HUES64 (cell line): ENCODE measurements around the gene ZFHX2.

Experiments used
- H3K27ac ChIP-seq: 2 replicates; pipeline ENCODE4 v1.7.0; 2013; ENCODE audit warnings: low read depth, low read length, inconsistent platforms
- H3K27me3 ChIP-seq: 2 replicates; pipeline ENCODE4 v1.6.1; 2013; ENCODE audit warnings: mild to moderate bottlenecking, low read length; ENCODE audit not compliant: insufficient read depth
- H3K36me3 ChIP-seq: 2 replicates; pipeline ENCODE4 v1.6.1; 2013; ENCODE audit warnings: mild to moderate bottlenecking, low read length; ENCODE audit not compliant: insufficient read depth
- H3K4me1 ChIP-seq: 2 replicates; pipeline ENCODE4 v1.6.1; 2013; ENCODE audit warnings: mild to moderate bottlenecking, low read length, moderate library complexity; ENCODE audit not compliant: insufficient read depth
- H3K4me3 ChIP-seq: 2 replicates; pipeline ENCODE4 v1.5.1; 2013; ENCODE audit warnings: mild to moderate bottlenecking, low read length, moderate library complexity
- H3K9ac ChIP-seq: 2 replicates; pipeline ENCODE4 v1.6.1; 2013; ENCODE audit warnings: mild to moderate bottlenecking, low read depth, low read length
- H3K9me3 ChIP-seq: 2 replicates; pipeline ENCODE4 v1.6.1; 2013; ENCODE audit warnings: low read depth, low read length; ENCODE audit not compliant: insufficient read depth
- WGBS: fragments of 150-250, 120-280 bp; methylation state at CpG from one replicate; pipeline ENCODE4 v1.1.7; 2013; ENCODE audit warnings: missing lambda C conversion rate; 5-methylcytosine and 5-hydroxymethylcytosine counted together

ZFHX2 gene

DNA sequence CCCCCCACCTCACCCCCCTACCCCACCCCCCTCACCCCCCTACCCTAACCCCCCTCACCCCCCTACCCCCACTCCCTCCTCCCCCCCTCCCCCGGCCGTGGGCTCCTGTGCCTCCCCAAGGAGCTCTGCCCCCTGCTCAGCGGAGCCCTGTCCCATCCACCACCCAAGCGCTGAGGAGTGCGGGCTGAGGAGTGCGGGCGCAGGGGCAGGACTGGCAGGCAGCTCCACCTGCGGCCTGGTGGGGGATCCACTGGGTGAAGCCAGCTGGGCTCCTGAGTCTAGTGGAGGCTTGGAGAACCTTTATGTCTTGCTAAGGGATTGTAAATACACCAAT, 29.4 kb upstream of the ZFHX2 start:
- Histone ChIP-seq H3K27ac (no peak overlapping the region), H3K36me3 (no peaks in the 10 kb centered on the region), H3K9me3 (no peaks in the 10 kb centered on the region), H3K4me3 (no peak overlapping the region), H3K4me1 (peaks cover 2% of the 10 kb centered on the region; the same call in 1 of the 2 replicates), H3K27me3 (peaks cover 38% of the 10 kb centered on the region), H3K9ac (no peak overlapping the region)
- 90% methylated on average over 7 of the region's 8 CpGs for WGBS

DNA sequence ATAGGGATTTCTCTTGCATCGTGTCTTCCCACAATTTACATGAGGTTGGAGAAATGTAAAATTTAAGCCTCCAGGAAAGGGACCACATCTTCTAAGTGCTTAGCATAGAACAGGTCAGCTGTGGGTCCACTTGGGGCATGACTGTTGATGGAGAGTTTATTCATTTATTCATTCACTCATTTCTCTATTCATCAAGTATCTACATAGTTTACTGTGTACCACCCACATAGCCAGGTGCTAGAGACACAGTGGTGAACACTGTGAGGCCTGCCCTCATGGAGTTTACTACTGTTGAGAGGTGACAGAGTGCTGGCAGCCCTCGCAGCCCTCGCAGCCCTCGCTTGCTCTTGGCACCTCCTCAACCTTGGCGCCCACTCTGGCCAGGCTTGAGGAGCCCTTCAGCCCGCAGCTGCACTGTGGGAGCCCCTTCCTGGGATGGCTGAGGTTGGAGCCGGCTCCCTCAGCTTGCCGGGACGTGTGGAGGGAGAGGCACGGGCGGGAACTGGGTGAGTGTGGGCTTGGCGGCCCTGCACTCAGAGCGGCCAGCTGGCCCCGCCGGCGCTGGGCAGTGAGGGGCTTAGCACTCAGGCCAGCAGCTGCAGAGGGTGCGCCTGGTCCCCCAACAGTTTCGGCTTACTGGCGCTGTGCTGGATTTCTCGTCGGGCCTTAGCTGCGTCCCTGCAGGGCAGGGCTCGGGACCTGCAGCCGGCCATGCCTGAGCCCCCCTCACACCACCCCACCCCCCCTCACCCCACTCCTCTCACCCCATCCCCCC, 28.8 kb upstream of the ZFHX2 start:
- Histone ChIP-seq H3K4me1 (peaks cover 2% of the 10 kb centered on the region; the same call in 1 of the 2 replicates), H3K4me3 (no peak overlapping the region), H3K9me3 (no peaks in the 10 kb centered on the region), H3K27ac (no peak overlapping the region), H3K27me3 (peaks cover 44% of the 10 kb centered on the region), H3K36me3 (no peaks in the 10 kb centered on the region), H3K9ac (no peak overlapping the region)
- WGBS = 92% methylated on average over 21 of the region's 24 CpGs

DNA sequence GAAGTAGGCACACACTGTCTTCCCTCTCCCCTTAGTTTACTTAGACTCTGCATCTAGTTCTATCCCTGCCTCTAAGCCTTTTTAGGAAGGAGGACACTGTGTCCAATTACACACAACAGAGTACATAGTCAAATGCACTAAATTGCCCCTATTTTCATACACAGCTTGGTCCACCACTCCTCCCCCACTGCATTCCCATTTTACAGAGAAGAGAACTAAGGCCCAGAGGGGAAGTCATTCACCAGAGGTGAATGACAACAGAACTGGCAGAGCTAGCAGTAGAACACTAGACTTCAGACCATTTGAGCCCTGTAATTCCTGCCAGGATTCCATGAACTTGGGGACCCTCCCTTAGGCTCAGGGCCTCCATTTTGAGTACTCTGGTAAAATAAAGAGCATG, 28.2 kb upstream of the ZFHX2 start:
- H3K36me3 ChIP-seq = no peaks in the 10 kb centered on the region
- no peak overlapping the region for H3K4me3 ChIP-seq
- H3K4me1 ChIP-seq = peaks cover 2% of the 10 kb centered on the region; the same call in 1 of the 2 replicates
- H3K9ac ChIP-seq = no peak overlapping the region
- peaks cover 50% of the 10 kb centered on the region for H3K27me3 ChIP-seq
- no peaks in the 10 kb centered on the region for H3K9me3 ChIP-seq
- H3K27ac ChIP-seq = no peak overlapping the region

DNA sequence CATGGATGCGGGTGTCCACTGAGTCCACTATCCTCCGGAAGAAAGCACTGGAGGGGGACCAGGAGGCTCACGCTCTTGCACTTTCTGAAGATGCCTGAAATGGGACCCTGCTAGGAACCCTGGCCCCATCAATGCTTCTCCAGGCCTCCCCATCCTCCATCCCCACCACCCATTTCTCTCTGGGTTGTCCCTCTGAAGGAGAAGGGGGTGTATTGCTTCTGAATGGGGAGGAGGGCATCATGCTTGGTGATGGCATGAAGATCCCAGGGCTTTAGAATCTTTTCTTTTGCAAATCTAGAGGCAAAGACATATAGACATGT, 27.7 kb upstream of the ZFHX2 start:
- WGBS = 71% methylated on average over 3 of the region's 3 CpGs
- Histone ChIP-seq H3K9me3 (no peaks in the 10 kb centered on the region), H3K9ac (no peak overlapping the region), H3K4me3 (peak overlapping the region; percentile 60; the same call in 1 of the 2 replicates), H3K4me1 (peaks cover 2% of the 10 kb centered on the region; the same call in 1 of the 2 replicates), H3K27me3 (peaks cover 51% of the 10 kb centered on the region), H3K27ac (no peak overlapping the region), H3K36me3 (no peaks in the 10 kb centered on the region)

DNA sequence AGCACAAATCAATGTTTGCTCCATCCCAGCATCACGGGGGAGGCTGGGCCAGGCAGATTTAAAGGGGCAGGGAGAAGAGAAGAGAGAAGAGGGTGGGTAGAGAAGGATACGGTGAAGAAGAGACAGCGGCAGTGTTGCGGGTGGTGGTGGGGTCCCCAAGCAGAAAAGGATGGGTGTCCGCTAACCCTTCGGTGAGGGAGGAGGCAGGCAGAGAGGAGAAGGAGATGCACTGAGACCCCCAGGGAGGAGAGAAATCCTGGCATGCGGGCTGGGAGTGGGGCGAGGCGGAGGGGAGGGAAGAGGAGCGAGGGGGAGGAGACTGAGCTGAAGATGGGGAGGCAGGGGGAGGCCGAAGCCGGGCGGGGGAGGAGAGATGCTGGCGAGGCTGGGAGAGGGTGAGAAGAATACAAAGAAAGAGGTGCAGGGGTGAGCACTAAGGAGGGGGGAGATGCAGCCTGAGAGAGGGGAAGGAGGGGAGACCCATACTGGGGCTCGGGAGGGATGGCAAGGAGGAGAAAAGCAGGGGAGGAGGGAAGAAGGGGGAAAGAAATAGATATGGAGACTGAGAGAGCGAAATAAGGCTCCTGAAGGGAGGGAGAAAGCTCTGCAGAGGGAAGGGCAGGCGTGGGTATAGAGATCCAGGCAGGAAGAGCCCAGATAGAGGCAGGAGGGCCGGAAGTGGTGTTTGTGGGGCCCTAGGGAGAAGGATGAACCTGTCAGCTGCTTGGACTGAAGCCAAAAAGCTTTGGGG, 27.2 kb upstream of the ZFHX2 start, which contains the start of gene JPH4:
Gene JPH4, minus strand, starts transcription at position 231 of the 751 bp plus-strand sequence. CDS start 1,337 bp downstream, outside the sequence.
- no peak within 1 kb of the TSS for H3K9ac ChIP-seq
- no peak within 1 kb of the TSS for H3K27ac ChIP-seq
- no peaks in the 10 kb centered on the region for H3K9me3 ChIP-seq
- H3K4me1 ChIP-seq = peaks cover 2% of the 10 kb centered on the region; the same call in 1 of the 2 replicates
- 11% methylated on average over 18 of the region's 18 CpGs for WGBS
- H3K4me3 ChIP-seq = peak within 1 kb of the TSS; percentile 60
- peaks cover 51% of the 10 kb centered on the region for H3K27me3 ChIP-seq
- H3K36me3 ChIP-seq = no peaks in the 10 kb centered on the region

DNA sequence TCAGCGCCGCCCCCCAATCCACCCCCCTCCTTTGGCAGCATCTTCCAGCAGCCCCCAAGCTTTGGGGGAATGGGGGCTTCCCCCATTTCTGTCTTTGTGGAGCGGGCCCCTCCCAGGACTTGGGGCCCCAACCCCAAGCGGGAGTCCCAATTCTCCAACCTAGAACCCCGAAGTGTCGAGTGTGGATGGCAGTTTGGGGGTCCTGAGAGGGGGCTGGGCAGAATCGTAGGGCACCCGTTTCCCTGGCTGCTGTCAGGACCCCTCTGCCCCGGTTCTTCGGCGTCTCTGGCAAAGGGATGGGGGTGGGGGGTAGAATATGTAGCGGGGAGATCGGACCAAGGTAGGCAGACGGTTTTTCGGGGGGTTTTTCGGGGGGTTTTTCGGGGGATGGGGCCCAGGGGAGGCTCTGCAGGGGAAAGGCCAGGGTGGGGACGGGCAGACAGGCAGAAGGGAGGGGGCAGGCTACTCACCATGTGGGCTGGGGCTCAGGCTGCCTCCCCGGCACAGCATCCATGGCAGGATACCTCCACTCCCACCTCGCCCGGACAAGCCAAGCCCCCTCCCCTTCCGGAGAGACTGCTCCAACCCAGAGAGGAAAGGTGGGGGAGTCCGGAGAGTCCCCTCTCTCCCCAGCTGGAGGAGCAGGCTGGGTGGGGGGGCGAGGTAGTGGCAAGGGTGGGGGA, 26.3 kb upstream of the ZFHX2 start:
- Histone ChIP-seq H3K9me3 (no peaks in the 10 kb centered on the region), H3K4me3 (peak overlapping the region; percentile 60), H3K9ac (no peak overlapping the region), H3K36me3 (no peaks in the 10 kb centered on the region), H3K27ac (no peak overlapping the region), H3K27me3 (peaks cover 51% of the 10 kb centered on the region), H3K4me1 (peaks cover 6% of the 10 kb centered on the region; the same call in 1 of the 2 replicates)
- WGBS = 2% methylated on average over 20 of the region's 24 CpGs

DNA sequence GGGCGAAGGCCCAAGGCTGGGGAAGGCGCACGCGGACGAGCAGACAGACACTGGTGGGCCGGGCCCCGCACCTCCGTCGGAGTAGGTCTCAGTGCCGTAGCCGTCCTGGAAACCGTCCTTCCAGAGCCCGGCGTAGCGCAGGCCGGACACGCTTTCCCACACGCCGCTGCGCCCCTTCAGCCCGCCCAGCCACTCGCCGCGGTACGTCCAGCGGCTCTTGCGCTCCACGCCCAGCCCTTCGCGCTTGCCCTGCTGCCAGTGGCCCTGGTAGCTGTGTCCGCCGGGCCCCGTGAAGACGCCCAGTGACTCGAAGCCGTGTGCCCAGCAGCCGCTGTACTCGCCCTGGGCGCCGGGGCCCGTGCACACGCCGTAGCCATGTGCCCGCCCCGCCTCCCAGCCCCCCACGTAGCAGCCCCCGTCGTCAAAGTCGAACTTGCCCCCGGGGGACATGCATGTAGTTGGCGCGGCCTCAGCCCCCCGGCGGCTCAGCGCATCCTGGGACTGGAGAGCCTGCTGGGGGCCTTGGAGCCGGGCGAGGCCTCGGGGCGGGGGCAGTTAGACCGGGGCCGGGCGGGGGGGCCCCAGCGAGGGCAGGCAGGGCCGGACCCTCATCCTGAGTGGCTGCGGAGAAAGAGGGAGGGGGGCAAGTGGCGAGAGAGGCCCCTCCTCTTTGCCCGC, 25.6 kb upstream of the ZFHX2 start:
- WGBS = 3% methylated on average over 67 of the region's 67 CpGs
- peaks cover 51% of the 10 kb centered on the region for H3K27me3 ChIP-seq
- H3K36me3 ChIP-seq = no peaks in the 10 kb centered on the region
- H3K27ac ChIP-seq = no peak overlapping the region
- peak overlapping the region; percentile 14; the same call in 1 of the 2 replicates for H3K9ac ChIP-seq
- H3K9me3 ChIP-seq = no peaks in the 10 kb centered on the region
- peaks cover 8% of the 10 kb centered on the region; the same call in 1 of the 2 replicates for H3K4me1 ChIP-seq
- peak overlapping the region; percentile 60 for H3K4me3 ChIP-seq

DNA sequence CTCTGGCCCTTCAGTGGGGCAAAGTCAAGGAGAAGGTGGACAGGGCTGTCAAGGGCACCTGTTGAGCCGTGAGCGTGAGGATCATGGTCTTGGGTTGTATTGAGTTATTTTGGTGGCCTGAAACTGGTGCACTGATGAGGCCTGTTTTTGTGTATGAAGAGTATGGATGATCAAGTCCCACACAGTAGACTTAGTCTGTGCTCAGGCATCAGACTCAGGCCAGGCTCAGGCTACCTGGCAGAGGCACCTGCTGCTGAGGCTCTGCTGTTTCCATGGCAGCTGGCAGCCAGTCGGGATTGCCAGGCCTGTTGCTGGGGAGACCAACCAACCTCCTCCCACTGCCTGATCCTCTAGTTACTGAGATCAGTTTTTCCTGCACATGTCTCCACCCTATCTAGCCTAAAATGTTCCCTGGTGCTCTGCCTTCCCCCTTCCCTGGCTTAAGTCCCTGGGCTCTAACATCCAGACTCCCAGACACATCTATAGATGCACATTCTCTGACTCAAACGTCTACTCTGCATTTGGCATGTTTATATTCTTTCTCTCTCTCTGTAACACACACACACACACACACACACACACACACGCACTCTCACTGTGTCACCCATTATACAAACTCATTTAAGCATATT, 21.9 kb upstream of the ZFHX2 start:
- Histone ChIP-seq H3K27ac (no peak overlapping the region), H3K36me3 (no peaks in the 10 kb centered on the region), H3K4me3 (no peak overlapping the region), H3K9ac (no peak overlapping the region), H3K4me1 (peaks cover 17% of the 10 kb centered on the region), H3K9me3 (no peaks in the 10 kb centered on the region), H3K27me3 (peaks cover 39% of the 10 kb centered on the region)
- WGBS = 89% methylated on average over 5 of the region's 5 CpGs

DNA sequence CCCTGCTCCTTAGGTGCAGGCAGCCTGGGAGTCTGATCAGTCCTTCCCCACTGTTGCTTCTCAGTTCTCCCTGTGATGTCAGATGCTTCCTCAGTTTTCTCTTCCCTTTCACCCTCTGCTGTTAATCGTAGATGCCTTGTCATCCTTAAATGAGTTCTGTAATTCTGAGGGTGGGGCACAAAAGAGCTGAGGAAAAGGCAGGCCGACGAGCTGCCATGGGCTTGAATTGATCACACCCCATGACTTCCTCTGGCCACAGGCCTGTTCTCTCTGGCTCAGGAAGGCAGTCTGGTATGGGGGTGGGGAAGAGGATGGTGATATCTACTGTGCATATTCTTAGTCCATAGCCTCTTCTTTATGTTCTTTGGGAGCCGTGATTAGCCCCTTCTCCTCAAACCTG, 21.3 kb upstream of the ZFHX2 start:
- H3K27me3 ChIP-seq = peaks cover 32% of the 10 kb centered on the region
- H3K4me1 ChIP-seq = peaks cover 23% of the 10 kb centered on the region
- no peaks in the 10 kb centered on the region for H3K36me3 ChIP-seq
- H3K9ac ChIP-seq = no peak overlapping the region
- H3K9me3 ChIP-seq = no peaks in the 10 kb centered on the region
- no peak overlapping the region for H3K27ac ChIP-seq
- 78% methylated on average over 4 of the region's 4 CpGs for WGBS
- H3K4me3 ChIP-seq = no peak overlapping the region

DNA sequence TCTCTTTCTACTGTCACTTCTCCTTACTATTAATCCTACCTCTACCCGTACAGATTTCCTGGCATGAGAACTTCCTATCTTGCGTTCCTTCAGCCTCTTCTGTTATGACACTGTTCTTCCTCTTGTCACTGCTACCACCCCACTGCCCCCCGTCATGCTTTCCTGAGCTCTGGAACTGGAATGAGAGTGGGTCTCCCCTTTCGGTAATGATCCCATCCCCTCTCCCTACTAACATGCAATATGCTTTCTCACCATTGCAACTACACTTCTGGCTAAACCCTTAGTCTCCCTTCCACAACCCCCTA, 20.9 kb upstream of the ZFHX2 start:
- Histone ChIP-seq H3K36me3 (no peaks in the 10 kb centered on the region), H3K9ac (no peak overlapping the region), H3K27me3 (peaks cover 29% of the 10 kb centered on the region), H3K4me3 (no peak overlapping the region), H3K4me1 (peaks cover 25% of the 10 kb centered on the region), H3K27ac (no peak overlapping the region), H3K9me3 (no peaks in the 10 kb centered on the region)
- WGBS = 77% methylated on average over 4 of the region's 4 CpGs
